ENCODE measurements around the gene SRPK3. TPM values are rescaled to one million over a fixed set of nuclear protein-coding genes. Genes with fewer than 3 reads are reported as not detected.

SRPK3 gene
- total RNA-seq, 1 experiment from 2014 or later = 0.14 TPM

DNA sequence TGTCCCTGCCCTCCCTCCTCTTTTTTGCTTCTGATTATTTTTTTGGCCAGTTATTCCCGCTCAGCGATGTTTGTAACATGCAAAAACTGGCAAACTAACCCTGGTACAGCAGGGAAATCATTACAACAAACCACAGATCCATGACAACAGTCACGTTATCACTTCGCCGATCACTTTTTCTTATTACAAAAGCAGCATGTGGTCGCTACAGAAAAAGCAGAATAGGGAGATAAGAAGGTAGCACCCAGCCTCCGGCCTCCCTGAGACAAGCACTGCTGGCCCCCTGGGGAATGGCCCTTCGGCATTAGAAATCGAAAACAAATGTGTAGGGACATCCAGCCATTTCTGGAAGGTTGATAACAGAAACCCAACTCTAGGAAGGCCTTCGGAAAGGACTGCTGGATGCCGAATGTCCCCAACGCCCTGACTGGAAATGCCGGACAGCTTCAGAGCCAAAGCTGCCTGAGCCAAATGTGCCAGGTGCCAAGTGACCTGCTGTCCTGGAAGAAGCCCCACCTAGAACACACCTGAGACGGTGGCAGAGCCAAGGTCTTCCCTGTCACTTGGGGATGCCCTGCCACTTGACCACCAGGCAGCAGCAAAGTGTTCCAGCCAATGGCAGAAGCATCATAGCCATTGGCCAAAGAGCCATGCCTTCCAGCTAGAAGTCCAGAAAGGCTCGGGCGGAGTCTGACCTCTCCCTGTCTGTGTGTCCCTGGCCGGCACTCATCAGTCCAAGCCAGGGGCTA lies 10.4 kb downstream of the SRPK3 start:
- H3K27ac Mint-ChIP-seq (ENCODE audit: unreplicated experiment) = no peak overlapping the region
- BruUV-seq (replicated peaks) = no TSS peak
- intact Hi-C loops (cut with micrococcal nuclease; ENCODE audit: unreplicated experiment) = no loop called here
- H3K36me3 Mint-ChIP-seq (ENCODE audit: insufficient read depth, unreplicated experiment) = peaks cover 44% of the 10 kb centered on the region
- TF ChIP-seq, protein P1, sequence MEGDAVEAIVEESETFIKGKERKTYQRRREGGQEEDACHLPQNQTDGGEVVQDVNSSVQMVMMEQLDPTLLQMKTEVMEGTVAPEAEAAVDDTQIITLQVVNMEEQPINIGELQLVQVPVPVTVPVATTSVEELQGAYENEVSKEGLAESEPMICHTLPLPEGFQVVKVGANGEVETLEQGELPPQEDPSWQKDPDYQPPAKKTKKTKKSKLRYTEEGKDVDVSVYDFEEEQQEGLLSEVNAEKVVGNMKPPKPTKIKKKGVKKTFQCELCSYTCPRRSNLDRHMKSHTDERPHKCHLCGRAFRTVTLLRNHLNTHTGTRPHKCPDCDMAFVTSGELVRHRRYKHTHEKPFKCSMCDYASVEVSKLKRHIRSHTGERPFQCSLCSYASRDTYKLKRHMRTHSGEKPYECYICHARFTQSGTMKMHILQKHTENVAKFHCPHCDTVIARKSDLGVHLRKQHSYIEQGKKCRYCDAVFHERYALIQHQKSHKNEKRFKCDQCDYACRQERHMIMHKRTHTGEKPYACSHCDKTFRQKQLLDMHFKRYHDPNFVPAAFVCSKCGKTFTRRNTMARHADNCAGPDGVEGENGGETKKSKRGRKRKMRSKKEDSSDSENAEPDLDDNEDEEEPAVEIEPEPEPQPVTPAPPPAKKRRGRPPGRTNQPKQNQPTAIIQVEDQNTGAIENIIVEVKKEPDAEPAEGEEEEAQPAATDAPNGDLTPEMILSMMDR (IDR thresholded peaks at IDR 0.05; ENCODE audit: unreplicated experiment) = no peak
- no peaks in the 10 kb centered on the region for H3K27me3 Mint-ChIP-seq (ENCODE audit: unreplicated experiment)
- DNase-seq = no peak
- CTCF ChIA-PET = no interaction called here
- no peaks in the 10 kb centered on the region for H3K9me3 Mint-ChIP-seq (ENCODE audit: low read depth, unreplicated experiment)
- H3K4me3 Mint-ChIP-seq (ENCODE audit: low read depth, unreplicated experiment) = no peak overlapping the region
- H3K4me1 Mint-ChIP-seq (ENCODE audit: low read depth, unreplicated experiment) = peaks cover 12% of the 10 kb centered on the region

DNA sequence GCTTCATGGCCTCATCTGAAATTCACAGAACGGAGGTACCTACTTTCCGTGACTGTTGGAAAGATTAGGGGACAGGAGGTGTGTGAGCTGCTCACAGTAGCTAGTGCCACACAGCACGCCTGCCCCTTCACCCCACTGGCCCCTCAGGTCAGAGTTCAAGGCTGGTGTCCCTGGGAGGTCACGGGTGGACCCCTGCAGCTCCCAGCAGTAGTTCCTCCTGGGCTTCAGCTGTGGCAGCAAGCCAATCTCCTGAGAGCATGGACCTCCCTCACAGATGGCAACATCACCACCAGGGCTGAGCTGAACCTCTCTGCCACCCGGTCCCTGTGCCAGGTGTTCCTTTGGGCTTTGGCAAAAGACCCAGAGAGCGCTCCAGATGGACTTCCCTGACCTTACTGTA lies 11.5 kb downstream of the SRPK3 start:
- CTCF ChIA-PET = no interaction called here
- Mint-ChIP-seq H3K4me3 (ENCODE audit: low read depth, unreplicated experiment) (no peak overlapping the region), H3K27ac (ENCODE audit: unreplicated experiment) (no peak overlapping the region), H3K27me3 (ENCODE audit: unreplicated experiment) (no peaks in the 10 kb centered on the region), H3K9me3 (ENCODE audit: low read depth, unreplicated experiment) (no peaks in the 10 kb centered on the region), H3K4me1 (ENCODE audit: low read depth, unreplicated experiment) (peaks cover 14% of the 10 kb centered on the region), H3K36me3 (ENCODE audit: insufficient read depth, unreplicated experiment) (peaks cover 54% of the 10 kb centered on the region)
- intact Hi-C loops (cut with micrococcal nuclease; ENCODE audit: unreplicated experiment) = no loop called here
- no peak for DNase-seq
- BruUV-seq (replicated peaks) = no TSS peak
- TF ChIP-seq, protein P1 (IDR thresholded peaks at IDR 0.05; ENCODE audit: unreplicated experiment) = no peak

DNA sequence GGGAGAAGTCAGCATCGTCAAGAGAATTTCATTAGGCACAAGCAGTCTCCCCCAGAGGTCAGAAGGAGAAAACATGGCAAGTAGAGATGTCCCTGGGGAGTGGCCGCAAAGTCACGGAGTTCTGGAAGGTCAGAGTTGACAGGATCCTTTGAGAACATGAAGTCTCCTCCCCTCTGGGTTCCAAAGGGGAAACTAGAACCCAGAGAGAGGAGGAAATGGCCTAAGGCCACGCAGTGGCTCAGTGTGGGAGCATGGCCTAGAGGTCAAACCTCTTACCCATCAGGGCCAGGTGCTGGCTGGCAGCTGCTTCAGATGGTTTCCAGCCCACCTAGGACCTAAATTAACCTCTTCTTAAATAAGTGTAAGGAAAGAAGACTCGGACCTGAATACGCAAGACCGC lies 12.4 kb downstream of the SRPK3 start:
- BruUV-seq (replicated peaks) = no TSS peak
- no peaks in the 10 kb centered on the region for H3K9me3 Mint-ChIP-seq (ENCODE audit: low read depth, unreplicated experiment)
- no peak for DNase-seq
- H3K4me1 Mint-ChIP-seq (ENCODE audit: low read depth, unreplicated experiment) = peaks cover 14% of the 10 kb centered on the region
- intact Hi-C loops (cut with micrococcal nuclease; ENCODE audit: unreplicated experiment) = no loop called here
- CTCF ChIA-PET = interaction anchor here (1.4 kb wide), 1 partner anchor 91 kb away, joined by 3 read pairs; no protein-coding TSS in a partner anchor
- H3K36me3 Mint-ChIP-seq (ENCODE audit: insufficient read depth, unreplicated experiment) = peaks cover 58% of the 10 kb centered on the region
- peak overlapping the region; percentile 94 for H3K27ac Mint-ChIP-seq (ENCODE audit: unreplicated experiment)
- H3K27me3 Mint-ChIP-seq (ENCODE audit: unreplicated experiment) = no peaks in the 10 kb centered on the region
- peak overlapping the region; percentile 85 for H3K4me3 Mint-ChIP-seq (ENCODE audit: low read depth, unreplicated experiment)
- TF ChIP-seq, protein P1 (IDR thresholded peaks at IDR 0.05; ENCODE audit: unreplicated experiment) = no peak

DNA sequence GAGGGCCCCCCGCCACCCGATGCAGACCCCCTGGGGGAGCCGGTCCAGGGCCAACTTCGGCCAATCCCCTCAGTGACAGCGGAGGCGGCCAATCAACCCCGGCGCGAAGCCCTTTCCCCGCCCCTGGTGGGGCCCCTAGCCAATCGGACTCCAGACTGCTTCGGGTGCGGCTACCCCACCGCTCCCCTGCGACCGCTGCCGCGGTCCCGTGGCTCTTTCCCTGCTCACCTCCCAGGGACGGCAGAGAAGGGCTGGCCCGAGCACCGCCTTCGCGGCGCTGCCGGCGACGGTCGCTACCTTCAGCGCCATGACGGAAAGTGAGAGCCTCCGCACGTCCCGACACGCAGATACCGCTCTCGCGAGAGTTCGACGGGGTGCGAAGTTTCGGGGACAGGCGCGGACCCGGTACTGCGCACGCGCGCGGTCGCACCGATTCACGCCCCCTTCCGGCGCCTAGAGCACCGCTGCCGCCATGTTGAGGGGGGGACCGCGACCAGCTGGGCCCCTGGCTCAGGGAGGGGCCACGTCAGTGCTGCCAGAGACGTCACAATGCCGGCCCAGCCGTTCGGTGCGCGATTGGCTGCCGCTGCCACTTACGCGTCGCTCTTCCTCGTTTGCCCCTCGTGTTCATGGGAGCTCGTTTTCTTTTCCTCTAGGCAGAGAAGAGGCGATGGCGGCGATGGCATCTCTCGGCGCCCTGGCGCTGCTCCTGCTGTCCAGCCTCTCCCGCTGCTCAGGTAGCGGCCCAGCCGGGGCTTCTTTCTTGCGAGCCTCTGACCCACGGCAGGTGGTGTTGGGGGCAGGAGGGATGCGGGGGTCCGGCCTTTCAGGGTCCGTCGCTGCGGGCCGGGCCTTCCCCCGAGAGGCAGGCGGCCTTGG lies 13.4 kb downstream of the SRPK3 start, which contains the start of the genes IDH3G and SSR4:
TSS of gene IDH3G (minus strand) at position 358 of the 879 bp plus-strand sequence. CDS start at position 309, 49 bp downstream.
TSS of gene SSR4 (plus strand) at position 651 of the 879 bp plus-strand sequence. CDS start at position 671, 20 bp downstream.
- no TSS peak for BruUV-seq (replicated peaks)
- CTCF ChIA-PET = interaction anchor here (1.1 to 1.4 kb wide), 3 partner anchors 91 to 153 kb away, joined by 3 to 4 read pairs (median 4); no protein-coding TSS in a partner anchor
- Mint-ChIP-seq H3K36me3 (ENCODE audit: insufficient read depth, unreplicated experiment) (peaks cover 61% of the 10 kb centered on the region), H3K9me3 (ENCODE audit: low read depth, unreplicated experiment) (no peaks in the 10 kb centered on the region), H3K27me3 (ENCODE audit: unreplicated experiment) (no peaks in the 10 kb centered on the region), H3K27ac (ENCODE audit: unreplicated experiment) (peak within 1 kb of the TSS; percentile 94), H3K4me1 (ENCODE audit: low read depth, unreplicated experiment) (peaks cover 14% of the 10 kb centered on the region), H3K4me3 (ENCODE audit: low read depth, unreplicated experiment) (peak within 1 kb of the TSS; percentile 85)
- intact Hi-C loops (cut with micrococcal nuclease; ENCODE audit: unreplicated experiment) = no loop called here
- DNase-seq = peak; percentile 94
- TF ChIP-seq, protein P1 (IDR thresholded peaks at IDR 0.05; ENCODE audit: unreplicated experiment) = no peak
